Stomach (tissue), 9 donors: ENCODE measurements around the gene SIRT2. TPM values are rescaled to one million over a fixed set of nuclear protein-coding genes. Genes with fewer than 3 reads are reported as not detected.
A peak's percentile ranks its signal among the peaks of the same experiment; 100 is the strongest.

Experiments used
- DNase-seq, 2 donors: peaks; one replicate each; pipeline versions ENCODE4 v3.0.0 to v3.0.0-alpha.2; 2013 to 2019
- H3K27ac ChIP-seq, 5 donors: fragments of 200-600 bp in 4 of 5; sonication (generic) in 4 of 5; one replicate each; pipeline ENCODE4 v1.5.1; 2013 to 2019; ENCODE audit warnings: mild to moderate bottlenecking in 1 of 5, moderate library complexity in 1 of 5
- H3K27me3 ChIP-seq, 3 donors: fragments of 200-600 bp; sonication (generic); one replicate each; pipeline ENCODE4 v1.5.1; 2017 to 2019; ENCODE audit warnings: mixed run types in 1 of 3
- H3K36me3 ChIP-seq, 4 donors: fragments of 200-600 bp; sonication (generic); 1 replicate in 3 of 4; 2 replicates in 1 of 4; pipeline ENCODE4 v1.5.1; 2016 to 2019
- H3K4me1 ChIP-seq, 4 donors: fragments of 200-600 bp; sonication (generic); one replicate each; pipeline ENCODE4 v1.5.1; 2016 to 2019
- H3K4me3 ChIP-seq, 4 donors: fragments of 200-600 bp; sonication (generic) in 3 of 4; one replicate each; pipeline ENCODE4 v1.5.1; 2016 to 2019; ENCODE audit warnings: mild to moderate bottlenecking in 1 of 4
- H3K9me3 ChIP-seq, 4 donors: fragments of 200-600 bp; sonication (generic); one replicate each; pipeline ENCODE4 v1.5.1; 2016 to 2019
- CTCF ChIP-seq, 7 experiments: fragments of 450-650 bp in 4 of 7; fragments of 200-600 bp in 3 of 7; sonication (generic) in 3 of 7; IDR thresholded peaks; one replicate each; pipeline ENCODE4 v1.5.1; 2016 to 2019; ENCODE audit warnings: antibody characterized with exemption in 7 of 7, control low read depth in 2 of 7, mild to moderate bottlenecking in 1 of 7
- EP300 ChIP-seq: sonication (generic); formaldehyde crosslinking; IDR thresholded peaks from one replicate; pipeline ENCODE4 v1.6.1; 2017; ENCODE audit warnings: antibody characterized with exemption
- POLR2A ChIP-seq, 4 donors: fragments of 450-650 bp; IDR thresholded peaks; one replicate each; pipeline ENCODE4 v1.6.1; 2016; ENCODE audit warnings: antibody characterized with exemption in 4 of 4, control low read depth in 2 of 4, mild to moderate bottlenecking in 1 of 4, moderate library complexity in 1 of 4
- POLR2AphosphoS5 ChIP-seq, 3 donors: sonication (generic); formaldehyde crosslinking; IDR thresholded peaks; one replicate each; pipeline ENCODE4 v1.6.1; 2016; ENCODE audit warnings: antibody characterized with exemption in 3 of 3
- WGBS, 5 donors: extraction: QIAGEN DNeasy Blood & Tissue Kit in 3 of 5; methylation state at CpG; one replicate each; pipeline versions ENCODE4 v1.1.5 to v1.1.7; 2013 to 2018; 5-methylcytosine and 5-hydroxymethylcytosine counted together
- intact Hi-C: fragments of 100-400 bp; cut with DNase I; formaldehyde crosslinking; loops from one replicate; pipeline ENCODE4 v1.15.1; 2023; ENCODE audit warnings: low total_unique reads
- polyA plus RNA-seq, 3 donors: library from polyadenylated mRNA; stranded (reverse); fragments of 200-250 nt; gene quantifications; one replicate each; pipeline ENCODE4 v1.2.3, GENCODE V29; 2013
- total RNA-seq, 5 donors: library from RNA; depleted of rRNA; stranded (reverse); fragments of >200 nt; gene quantifications; one replicate each; pipeline versions ENCODE4 v1.1.0 to v1.2.3, GENCODE V29; 2014 to 2016
- donor health status: healthy with polysubstance abuse.
- donor health status: Bipolar disorder and iron deficiency.
- donor health status: healthy.

SIRT2 gene
- total and polyA plus RNA-seq, 8 donors = 21.1 to 764 (median 34.3) TPM

- Histone ChIP-seq H3K27ac (no peak overlapping the region), H3K27me3 (no peaks in the 10 kb centered on the region), H3K36me3 (peaks cover 16 to 28% (median 23%) of the 10 kb centered on the region in 4 donors), H3K4me1 (peaks cover 20 to 43% (median 34%) of the 10 kb centered on the region in 4 donors), H3K4me3 (no peak overlapping the region), H3K9me3 (no peaks in the 10 kb centered on the region)
- intact Hi-C loops = no loop called here
- 98 to 100% (median 100%) methylated on average over 1 of the region's 1 CpG for WGBS, 5 donors
- no peak for DNase-seq
- no peak for TF ChIP-seq CTCF (IDR thresholded peaks at IDR 0.05)
- no peak for TF ChIP-seq EP300
- no peak for TF ChIP-seq POLR2A (IDR thresholded peaks at IDR 0.05)
- no peak for TF ChIP-seq POLR2AphosphoS5 (IDR thresholded peaks at IDR 0.05)
Observed at GRCh38 chr19:38901683-38902082, 2.3 kb upstream of the SIRT2 start.

GRCh38 chr19:38900743-38901190 lies 1.3 kb upstream of the SIRT2 start:
- H3K27ac ChIP-seq = peak overlapping the region in 4 of 5 donors; percentile 93 to 99 (median 96)
- no peaks in the 10 kb centered on the region for H3K9me3 ChIP-seq
- H3K27me3 ChIP-seq = no peaks in the 10 kb centered on the region
- H3K36me3 ChIP-seq = peaks cover 13 to 20% (median 16%) of the 10 kb centered on the region in 4 donors
- peaks cover 20 to 53% (median 37%) of the 10 kb centered on the region in 4 donors for H3K4me1 ChIP-seq
- TF ChIP-seq EP300 (no peak), CTCF (IDR thresholded peaks at IDR 0.05) (no peak), POLR2A (IDR thresholded peaks at IDR 0.05) (no peak), POLR2AphosphoS5 (IDR thresholded peaks at IDR 0.05) (no peak)
- 6 to 20% (median 13%) methylated on average over 3 of the region's 3 CpGs for WGBS, 5 donors
- DNase-seq = no peak
- H3K4me3 ChIP-seq = peak overlapping the region; percentile 64 to 96 (median 74)
- intact Hi-C loops = no loop called here

- Histone ChIP-seq H3K9me3 (no peaks in the 10 kb centered on the region), H3K27ac (peak overlapping the region; percentile 93 to 99 (median 96)), H3K27me3 (no peaks in the 10 kb centered on the region), H3K36me3 (peaks cover 7 to 15% (median 10%) of the 10 kb centered on the region in 4 donors), H3K4me3 (peak overlapping the region; percentile 64 to 96 (median 74)), H3K4me1 (peaks cover 20 to 58% (median 37%) of the 10 kb centered on the region in 4 donors)
- intact Hi-C loops = no loop called here
- TF ChIP-seq CTCF (IDR thresholded peaks at IDR 0.05) (no peak), POLR2AphosphoS5 (IDR thresholded peaks at IDR 0.05) (no peak), POLR2A (IDR thresholded peaks at IDR 0.05) (no peak), EP300 (no peak)
- WGBS, 5 donors = 2 to 3% (median 2%) methylated on average over 8 of the region's 8 CpGs
- DNase-seq = no peak
Observed at GRCh38 chr19:38900202-38900629, 798 bp upstream of the SIRT2 start.

- Histone ChIP-seq H3K36me3 (peaks cover 0 to 12% (median 4%) of the 10 kb centered on the region in 4 donors), H3K27me3 (no peaks in the 10 kb centered on the region), H3K4me1 (peaks cover 20 to 64% (median 37%) of the 10 kb centered on the region in 4 donors), H3K4me3 (peak overlapping the region; percentile 64 to 96 (median 74)), H3K9me3 (no peaks in the 10 kb centered on the region), H3K27ac (peak overlapping the region; percentile 89 to 99 (median 95))
- 4 to 9% (median 8%) methylated on average over 14 to 25 of the region's 25 CpGs for WGBS, 5 donors
- intact Hi-C loops = no loop called here
- TF ChIP-seq EP300 = no peak
- TF ChIP-seq CTCF (IDR thresholded peaks at IDR 0.05) = no peak
- TF ChIP-seq POLR2AphosphoS5 (IDR thresholded peaks at IDR 0.05) = no peak
- no peak for TF ChIP-seq POLR2A (IDR thresholded peaks at IDR 0.05)
- peak in 1 of 2 donors; percentile 27 for DNase-seq
Observed at GRCh38 chr19:38898788-38899446, 501 bp downstream of the SIRT2 start.
